HG03442 (cell line): ENCODE measurements around the gene SLC4A7.
"Not testable (repeated sequence)": the region's sequence is repeated elsewhere in the genome, so short reads cannot be mapped to it uniquely, and the experiment has no call there.

Experiments
- ATAC-seq: cut with Tn5 transposase; IDR thresholded peaks from one replicate; pipeline ENCODE4 v1.9.1; 2021; ENCODE audit warnings: mild to moderate bottlenecking, moderate library complexity; ENCODE audit not compliant: unreplicated experiment

Gene SLC4A7

GRCh38 chr3:27484015-27484844 is at the start of gene SLC4A7:
TSS of gene SLC4A7 (minus strand) at chr3:27484384. CDS start at chr3:27484126, 258 bp downstream.
- ATAC-seq: peak; percentile 88

- no peak for ATAC-seq
Observed at GRCh38 chr3:27533261-27533607, 49.0 kb upstream of the SLC4A7 start.

- no peak for ATAC-seq
Observed at GRCh38 chr3:27532426-27533260, 48.5 kb upstream of the SLC4A7 start.

- not testable (repeated sequence) for ATAC-seq
Observed at GRCh38 chr3:27531193-27531751, 47.1 kb upstream of the SLC4A7 start.

GRCh38 chr3:27528791-27529190 is 44.6 kb upstream of the SLC4A7 start:
- no peak for ATAC-seq

GRCh38 chr3:27526614-27527315 is 42.6 kb upstream of the SLC4A7 start:
- no peak for ATAC-seq

GRCh38 chr3:27521872-27522265 is 37.7 kb upstream of the SLC4A7 start:
- no peak for ATAC-seq

- ATAC-seq: no peak
Observed at GRCh38 chr3:27521179-27521871, 37.1 kb upstream of the SLC4A7 start.

- ATAC-seq: no peak
Observed at GRCh38 chr3:27511724-27512422, 27.7 kb upstream of the SLC4A7 start.

- no peak for ATAC-seq
Observed at GRCh38 chr3:27509376-27509775, 25.2 kb upstream of the SLC4A7 start.

- no peak for ATAC-seq
Observed at GRCh38 chr3:27508424-27508823, 24.2 kb upstream of the SLC4A7 start.

GRCh38 chr3:27507515-27508266 is 23.5 kb upstream of the SLC4A7 start:
- no peak for ATAC-seq

- ATAC-seq: no peak
Observed at GRCh38 chr3:27507111-27507510, 22.9 kb upstream of the SLC4A7 start.

- no peak for ATAC-seq
Observed at GRCh38 chr3:27504749-27505148, 20.6 kb upstream of the SLC4A7 start.

GRCh38 chr3:27503526-27503925 is 19.3 kb upstream of the SLC4A7 start:
- no peak for ATAC-seq

GRCh38 chr3:27501759-27502158 is 17.6 kb upstream of the SLC4A7 start:
- ATAC-seq: no peak

- ATAC-seq: no peak
Observed at GRCh38 chr3:27500986-27501385, 16.8 kb upstream of the SLC4A7 start.

GRCh38 chr3:27500035-27500434 is 15.9 kb upstream of the SLC4A7 start:
- ATAC-seq: no peak

GRCh38 chr3:27494784-27495183 is 10.6 kb upstream of the SLC4A7 start:
- ATAC-seq: no peak
